Transverse colon (tissue), 4 donors: ENCODE measurements around the gene PLXND1. TPM values are rescaled to one million over a fixed set of nuclear protein-coding genes. Genes with fewer than 3 reads are reported as not detected.
"Not testable (repeated sequence)": the region's sequence is repeated elsewhere in the genome, so short reads cannot be mapped to it uniquely, and the experiment has no call there.

Experiments used
- DNase-seq: peaks from one replicate; pipeline ENCODE4 v3.0.0-alpha.2; 2019
- H3K27ac ChIP-seq, 4 donors: fragments of 200-600 bp; sonication (generic); 2 replicates each; pipeline ENCODE4 v1.5.1; 2016 to 2018; ENCODE audit warnings: inconsistent platforms in 4 of 4
- H3K27me3 ChIP-seq: fragments of 200-600 bp; sonication (generic); 2 replicates; pipeline ENCODE4 v1.5.1; 2017; ENCODE audit warnings: inconsistent platforms
- H3K36me3 ChIP-seq, 4 donors: fragments of 200-600 bp; sonication (generic); 2 replicates each; pipeline ENCODE4 v1.5.1; 2017 to 2019; ENCODE audit warnings: inconsistent platforms in 4 of 4
- H3K4me1 ChIP-seq, 4 donors: fragments of 200-600 bp; sonication (generic); 2 replicates each; pipeline ENCODE4 v1.5.1; 2017 to 2020; ENCODE audit warnings: inconsistent platforms in 4 of 4
- H3K4me3 ChIP-seq, 4 donors: fragments of 200-600 bp; sonication (generic); 1 replicate in 1 of 4; 2 replicates in 3 of 4; pipeline versions ENCODE4 v1.5.1 to v1.6.1; 2017 to 2019; ENCODE audit warnings: inconsistent platforms in 4 of 4
- H3K9me3 ChIP-seq, 2 donors: fragments of 200-600 bp; sonication (generic); 2 replicates each; pipeline ENCODE4 v1.5.1; 2017 to 2019; ENCODE audit warnings: inconsistent platforms in 2 of 2
- CTCF ChIP-seq, 5 experiments: fragments of 200-600 bp in 3 of 5; fragments of 450-650 bp in 2 of 5; sonication (generic) in 3 of 5; IDR thresholded peaks; 1 replicate in 2 of 5; 2 replicates in 3 of 5; pipeline ENCODE4 v1.5.1; 2016 to 2017; ENCODE audit warnings: antibody characterized with exemption in 5 of 5, inconsistent platforms in 3 of 5, mild to moderate bottlenecking in 2 of 5, moderate library complexity in 1 of 5
- EP300 ChIP-seq: sonication (generic); formaldehyde crosslinking; IDR thresholded peaks from one replicate; pipeline ENCODE4 v1.6.1; 2017; ENCODE audit warnings: antibody characterized with exemption, low read depth
- POLR2A ChIP-seq: fragments of 450-650 bp; IDR thresholded peaks from one replicate; pipeline ENCODE4 v1.6.1; 2016; ENCODE audit warnings: antibody characterized with exemption, mild to moderate bottlenecking, moderate library complexity
- POLR2AphosphoS5 ChIP-seq, 3 donors: sonication (generic); formaldehyde crosslinking; IDR thresholded peaks; one replicate each; pipeline ENCODE4 v1.6.1; 2016; ENCODE audit warnings: antibody characterized with exemption in 3 of 3
- WGBS, 2 donors: methylation state at CpG; one replicate each; pipeline ENCODE4 v1.1.5; 2018; ENCODE audit warnings: low coverage in 1 of 2; 5-methylcytosine and 5-hydroxymethylcytosine counted together
- in situ Hi-C, 4 donors: fragments of 200-750 bp; cut with MboI; loops; one replicate each; pipeline versions ENCODE4 v1.15.0 to v1.15.1; 2017; ENCODE audit warnings: low sequenced_read_pairs in 3 of 4, low pct_ligation_motif_present in 1 of 4, low pct_unique_long_range_greater_than_20kb in 1 of 4
- intact Hi-C: fragments of 100-400 bp; cut with DNase I; formaldehyde crosslinking; loops from one replicate; pipeline ENCODE4 v1.15.1; 2023; ENCODE audit warnings: low total_unique reads
- total RNA-seq, 4 donors: library from RNA; depleted of rRNA; stranded (reverse); fragments of >200 nt; gene quantifications; one replicate each; pipeline ENCODE4 v1.1.0, GENCODE V29; 2016

PLXND1 gene
- total RNA-seq, 4 donors from 2014 or later: 26.4 to 71.8 (median 35.8) TPM

DNA sequence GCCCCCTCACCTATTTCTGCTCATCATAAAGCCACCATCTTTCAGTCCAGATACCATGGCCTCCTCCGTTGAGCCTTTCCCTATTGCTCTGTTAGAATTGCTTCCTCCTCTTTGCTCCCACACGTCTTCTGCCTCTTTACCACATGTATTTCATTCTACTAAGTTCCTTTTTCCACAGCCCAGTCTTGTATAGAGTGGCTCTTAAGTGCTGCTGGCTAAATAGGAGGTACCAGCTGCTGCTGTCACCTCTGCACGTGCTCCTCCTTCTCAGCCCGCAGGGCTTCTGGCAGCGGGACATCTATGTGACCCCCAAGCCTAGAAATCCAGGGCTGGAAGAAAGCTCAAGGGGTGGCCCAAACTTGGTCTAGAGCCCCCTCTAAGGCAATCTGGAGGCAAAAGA, 38.8 kb upstream of the PLXND1 start:
- 48 to 62% methylated on average over 5 of the region's 5 CpGs for WGBS, 2 donors
- in situ Hi-C loops (loop anchor here in 2 of 4 donors (25.0 kb wide), 2 partner anchors 158 to 292 kb away; no protein-coding TSS in a partner anchor), intact Hi-C loops (no loop called here)
- TF ChIP-seq POLR2A (no peak), CTCF (IDR thresholded peaks at IDR 0.05) (no peak), EP300 (no peak), POLR2AphosphoS5 (IDR thresholded peaks at IDR 0.05) (no peak)
- Histone ChIP-seq H3K27ac (no peak overlapping the region), H3K27me3 (no peaks in the 10 kb centered on the region), H3K4me3 (no peak overlapping the region), H3K4me1 (no peaks in the 10 kb centered on the region), H3K36me3 (no peaks in the 10 kb centered on the region), H3K9me3 (no peaks in the 10 kb centered on the region)
- DNase-seq: no peak

- TF ChIP-seq POLR2AphosphoS5 (IDR thresholded peaks at IDR 0.05) (no peak), EP300 (no peak), CTCF (IDR thresholded peaks at IDR 0.05) (no peak), POLR2A (no peak)
- no peaks in the 10 kb centered on the region for H3K4me1 ChIP-seq
- DNase-seq: no peak
- in situ Hi-C loops: loop anchor here in 2 of 4 donors (25.0 kb wide), 2 partner anchors 158 to 292 kb away; no protein-coding TSS in a partner anchor
- H3K36me3 ChIP-seq: no peaks in the 10 kb centered on the region
- intact Hi-C loops: no loop called here
- H3K27ac ChIP-seq: no peak overlapping the region
- H3K9me3 ChIP-seq: no peaks in the 10 kb centered on the region
- no peaks in the 10 kb centered on the region for H3K27me3 ChIP-seq
- WGBS, 2 donors: 86 to 96% methylated on average over 3 of the region's 3 CpGs
- H3K4me3 ChIP-seq: no peak overlapping the region
These were observed 38.4 kb upstream of the PLXND1 start for GRCh38 chr3:129644836-129645235.

DNA sequence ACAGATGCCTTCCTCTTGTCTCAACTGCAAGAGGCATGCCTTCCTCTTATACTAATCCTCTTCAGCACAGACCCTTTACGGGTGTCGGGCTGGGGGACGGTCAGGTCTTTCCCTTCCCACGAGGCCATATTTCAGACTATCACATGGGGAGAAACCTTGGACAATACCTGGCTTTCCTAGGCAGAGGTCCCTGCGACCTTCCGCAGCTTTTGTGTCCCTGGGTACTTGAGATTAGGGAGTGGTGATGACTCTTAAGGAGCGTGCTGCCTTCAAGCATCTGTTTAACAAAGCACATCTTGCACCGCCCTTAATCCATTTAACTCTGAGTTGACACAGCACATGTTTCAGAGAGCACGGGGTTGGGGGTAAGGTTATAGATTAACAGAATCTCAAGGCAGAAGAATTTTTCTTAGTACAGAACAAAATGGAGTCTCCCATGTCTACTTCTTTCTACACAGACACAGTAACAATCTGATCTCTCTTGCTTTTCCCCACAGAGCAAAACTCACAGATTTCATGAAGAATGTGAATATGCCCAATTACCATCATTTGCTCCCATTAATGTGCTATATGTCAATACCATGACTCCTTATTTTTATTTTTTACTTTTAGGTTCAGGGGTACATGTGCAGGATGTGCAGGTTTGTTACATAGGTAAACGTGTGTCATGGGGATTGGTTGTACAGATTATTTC, 35.2 kb upstream of the PLXND1 start:
- H3K9me3 ChIP-seq, H3K4me1 ChIP-seq, H3K4me3 ChIP-seq, H3K36me3 ChIP-seq, H3K27me3 ChIP-seq, H3K27ac ChIP-seq, intact Hi-C loops, DNase-seq: not testable (repeated sequence)
- in situ Hi-C loops: loop anchor here in 2 of 4 donors (25.0 kb wide), 2 partner anchors 154 to 296 kb away; no protein-coding TSS in a partner anchor
- 56 to 60% methylated on average over 2 to 8 of the region's 10 CpGs for whole genome bisulfite sequencing, 2 donors

DNA sequence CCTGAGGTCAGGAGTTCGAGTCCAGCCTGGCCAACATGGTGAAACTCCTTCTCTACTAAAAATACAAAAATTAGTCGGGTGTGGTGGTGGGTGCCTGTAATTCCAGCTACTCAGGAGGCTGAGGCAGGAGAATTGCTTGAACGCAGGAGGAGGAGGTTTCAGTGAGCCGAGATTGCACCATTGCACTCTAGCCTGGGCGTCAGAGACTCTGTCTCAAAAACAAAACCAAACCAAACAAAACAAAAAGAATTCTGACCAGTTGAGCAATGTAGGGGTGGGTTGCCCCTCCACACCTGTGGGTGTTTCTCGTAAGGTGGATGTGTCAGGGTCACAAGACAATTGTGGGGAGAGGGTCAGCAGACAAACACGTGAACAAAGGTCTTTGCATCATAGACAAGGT, 34.5 kb upstream of the PLXND1 start:
- H3K4me1 ChIP-seq, H3K9me3 ChIP-seq, DNase-seq, H3K36me3 ChIP-seq, H3K27ac ChIP-seq, H3K27me3 ChIP-seq, H3K4me3 ChIP-seq, intact Hi-C loops: not testable (repeated sequence)
- whole genome bisulfite sequencing, 2 donors: 82 to 88% methylated on average over 4 to 7 of the region's 7 CpGs
- in situ Hi-C loops: loop anchor here in 2 of 4 donors (25.0 kb wide), 2 partner anchors 154 to 296 kb away; no protein-coding TSS in a partner anchor

- H3K4me1 ChIP-seq: no peaks in the 10 kb centered on the region
- no peaks in the 10 kb centered on the region for H3K27me3 ChIP-seq
- H3K27ac ChIP-seq: no peak overlapping the region
- no peak for DNase-seq
- no peak for TF ChIP-seq CTCF (IDR thresholded peaks at IDR 0.05)
- no peak for TF ChIP-seq POLR2A
- no peak for TF ChIP-seq EP300
- no peak for TF ChIP-seq POLR2AphosphoS5 (IDR thresholded peaks at IDR 0.05)
- H3K36me3 ChIP-seq: no peaks in the 10 kb centered on the region
- H3K9me3 ChIP-seq: no peaks in the 10 kb centered on the region
- WGBS, 2 donors: 86 to 100% methylated on average over 1 to 3 of the region's 3 CpGs
- H3K4me3 ChIP-seq: no peak overlapping the region
- intact Hi-C loops: no loop called here
- in situ Hi-C loops: loop anchor here in 2 of 4 donors (25.0 kb wide), 2 partner anchors 151 to 299 kb away; no protein-coding TSS in a partner anchor
These were observed 32.0 kb upstream of the PLXND1 start for GRCh38 chr3:129638481-129638880.
